Measurements from ENCODE around the gene MRI1.
A peak's percentile ranks its signal among the peaks of the same experiment; 100 is the strongest.

MRI1 gene

DNA sequence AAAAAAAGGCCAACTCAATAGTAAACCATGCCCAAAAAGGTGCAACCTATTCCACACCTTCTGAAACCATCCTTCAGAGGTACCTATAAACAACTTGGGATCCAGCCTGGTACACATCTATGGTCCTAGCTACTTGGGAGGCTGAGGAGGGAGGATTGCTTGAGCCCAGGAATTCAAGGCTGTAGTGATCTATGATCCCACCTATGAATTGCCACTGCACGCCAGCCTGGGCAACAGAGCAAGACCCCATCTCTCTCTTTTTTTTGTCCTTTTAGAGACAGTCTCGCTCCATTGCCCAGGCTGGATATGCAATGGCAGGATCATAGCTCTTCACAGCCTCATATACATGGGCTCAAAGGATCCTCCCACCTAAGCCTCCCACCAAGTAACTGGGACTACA lies 57.0 kb downstream of the MRI1 start:
- DNase-seq = no peak

- peak in 4 of 56 donors; percentile 5 to 37 (median 10) for DNase-seq
Measured at GRCh38 chr19:13823256-13823655, 58.9 kb downstream of the MRI1 start.

All from nucleus accumbens (tissue), 56 donors.